HL-60/S4 treated with retinoic acid at 250 ng/mL for 4 days and 3 days (cell line): Measurements from ENCODE around the gene OXNAD1.

Source experiments
- in situ Hi-C: fragments of 300-500 bp; cut with MboI; formaldehyde crosslinking; loops from 2 replicates; pipeline ENCODE4 v1.7.0; 2022; ENCODE audit warnings: low sequenced_read_pairs

Gene OXNAD1

DNA sequence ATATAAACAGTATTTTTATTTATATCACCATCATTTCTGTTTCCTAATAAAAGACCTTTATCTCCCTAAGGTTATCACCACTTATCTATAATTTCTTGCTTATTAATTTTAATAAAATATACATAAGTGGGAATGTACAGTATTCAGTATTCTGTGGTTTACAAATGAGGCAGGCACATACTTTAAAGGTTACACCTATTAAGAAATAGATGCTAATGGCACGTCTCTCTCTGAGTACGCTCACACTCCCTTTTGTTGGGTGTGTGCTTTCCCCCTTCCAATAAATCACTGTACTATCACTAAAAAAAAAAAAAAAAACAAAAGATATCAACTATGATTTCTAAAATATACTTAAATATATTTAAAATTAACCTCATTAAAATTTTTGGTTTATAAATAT lies 8.9 kb downstream of the OXNAD1 start:
- in situ Hi-C loops: no loop called here

DNA sequence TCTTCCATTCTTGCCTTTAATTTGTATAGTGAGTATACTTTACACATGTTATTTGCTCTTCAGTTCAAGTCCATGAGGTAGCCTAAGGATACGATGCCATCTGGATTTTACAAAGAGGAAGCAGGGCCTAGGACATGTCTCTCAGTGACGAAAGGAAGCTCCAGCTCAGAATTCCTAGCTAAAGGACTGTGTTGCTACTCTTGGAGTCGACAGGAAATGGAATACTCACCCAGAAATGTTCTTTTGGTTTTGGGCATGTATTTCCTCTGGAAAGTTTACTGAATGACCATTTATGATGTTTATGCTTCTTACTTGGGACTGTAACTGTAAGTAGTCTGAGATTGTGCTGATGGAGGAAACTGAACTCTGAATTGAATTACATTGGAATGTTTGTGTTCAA lies 12.5 kb downstream of the OXNAD1 start:
- in situ Hi-C loops: no loop called here

DNA sequence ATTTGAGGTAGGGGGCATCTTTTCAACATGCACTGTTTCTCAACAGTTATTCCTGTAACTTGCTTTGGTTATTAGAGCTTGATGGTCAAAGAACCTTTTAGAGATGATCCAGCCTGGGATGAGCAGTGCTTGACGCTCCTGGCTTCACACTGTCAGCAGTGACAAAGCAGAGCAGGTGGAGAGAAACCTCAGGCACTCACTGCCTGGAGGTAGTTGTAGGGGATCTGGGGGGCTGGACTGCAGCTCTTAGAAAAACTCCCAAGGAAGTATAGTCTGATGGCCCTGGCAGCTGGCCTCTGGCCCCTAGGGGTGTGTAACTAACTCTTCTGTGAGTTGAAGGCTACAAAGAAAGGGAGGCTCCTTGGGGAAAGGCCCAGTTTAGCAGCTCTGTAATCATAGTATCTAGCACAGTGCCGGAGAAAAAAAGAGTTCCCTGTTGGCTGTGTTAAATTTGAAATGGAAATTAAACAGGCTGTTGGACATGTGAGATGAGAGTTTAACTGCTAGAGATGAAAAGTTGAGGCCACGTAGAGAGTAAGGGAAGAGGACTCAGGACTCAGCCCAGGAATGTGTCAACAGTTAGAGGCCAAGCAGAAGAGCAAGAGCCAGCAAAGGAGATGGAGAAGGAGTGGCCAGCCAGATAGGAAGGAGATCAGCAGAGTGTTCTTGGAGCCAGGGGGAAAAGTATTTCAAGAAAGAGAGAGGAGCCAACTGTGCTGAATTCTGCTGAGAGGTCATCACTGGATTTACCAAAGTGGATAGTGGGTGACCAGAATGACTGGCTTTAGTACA lies 14.2 kb downstream of the OXNAD1 start:
- in situ Hi-C loops: no loop called here

DNA sequence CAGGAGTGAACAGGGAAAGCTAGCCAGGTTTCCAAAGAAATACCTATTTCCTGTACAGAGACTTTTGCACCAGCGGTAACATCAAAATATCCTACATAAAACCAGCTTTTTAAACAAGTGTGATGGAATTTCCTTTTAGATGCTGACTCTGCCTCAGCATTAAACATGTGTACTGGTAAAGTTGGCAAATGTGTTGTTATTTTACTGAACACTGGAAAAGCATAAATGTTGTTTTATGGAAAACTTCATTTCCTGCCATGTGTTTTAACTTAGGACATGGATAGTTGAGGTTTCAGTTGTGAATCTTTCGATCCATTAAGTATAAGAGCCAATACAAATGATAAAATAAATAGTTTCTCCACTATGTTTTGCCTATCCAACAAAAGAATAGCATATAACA lies 15.7 kb downstream of the OXNAD1 start:
- in situ Hi-C loops: loop anchor here (10.0 kb wide), 1 partner anchor 274 kb away; no protein-coding TSS in a partner anchor

DNA sequence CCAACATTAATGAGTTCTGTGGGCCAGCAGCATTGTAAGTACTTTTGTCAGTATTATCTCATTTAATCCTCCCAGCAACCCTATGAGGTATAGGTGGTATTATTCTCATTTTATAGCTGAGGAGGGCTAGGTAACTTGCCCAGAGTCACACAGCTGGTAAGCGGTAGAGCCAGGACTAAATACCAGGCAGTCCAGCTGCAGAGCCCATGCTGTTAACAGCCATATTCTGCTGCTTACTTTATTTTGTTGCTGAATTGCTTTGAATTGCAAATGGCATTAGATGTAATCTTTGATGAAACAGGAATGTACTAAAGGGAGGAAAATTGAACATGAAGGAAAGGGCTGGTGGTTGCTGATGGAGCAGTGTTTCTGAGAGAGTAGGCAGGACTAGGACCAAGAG lies 19.6 kb downstream of the OXNAD1 start:
- in situ Hi-C loops: loop anchor here (10.0 kb wide), 1 partner anchor 270 kb away; no protein-coding TSS in a partner anchor

DNA sequence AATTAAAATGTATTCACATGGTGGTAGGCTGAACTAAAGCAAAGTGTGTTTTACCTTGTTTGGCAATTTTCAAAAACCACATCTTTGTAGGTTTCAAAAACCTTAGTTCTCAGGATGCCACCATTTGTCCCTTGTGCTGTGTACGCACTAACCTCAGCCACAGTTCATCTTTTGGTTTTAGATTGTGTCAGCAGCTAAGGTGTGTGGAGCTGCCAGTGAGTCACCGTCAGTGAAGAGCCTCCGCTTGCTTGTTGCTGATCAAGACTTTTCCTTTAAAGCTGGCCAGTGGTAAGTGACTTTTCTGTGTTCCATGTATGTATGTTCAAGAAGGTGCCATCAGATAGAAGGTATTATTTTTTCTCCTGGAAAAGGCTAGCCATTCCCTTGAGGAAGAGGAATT lies 21.1 kb downstream of the OXNAD1 start:
- in situ Hi-C loops: loop anchor here (10.0 kb wide), 1 partner anchor 269 kb away; no protein-coding TSS in a partner anchor

DNA sequence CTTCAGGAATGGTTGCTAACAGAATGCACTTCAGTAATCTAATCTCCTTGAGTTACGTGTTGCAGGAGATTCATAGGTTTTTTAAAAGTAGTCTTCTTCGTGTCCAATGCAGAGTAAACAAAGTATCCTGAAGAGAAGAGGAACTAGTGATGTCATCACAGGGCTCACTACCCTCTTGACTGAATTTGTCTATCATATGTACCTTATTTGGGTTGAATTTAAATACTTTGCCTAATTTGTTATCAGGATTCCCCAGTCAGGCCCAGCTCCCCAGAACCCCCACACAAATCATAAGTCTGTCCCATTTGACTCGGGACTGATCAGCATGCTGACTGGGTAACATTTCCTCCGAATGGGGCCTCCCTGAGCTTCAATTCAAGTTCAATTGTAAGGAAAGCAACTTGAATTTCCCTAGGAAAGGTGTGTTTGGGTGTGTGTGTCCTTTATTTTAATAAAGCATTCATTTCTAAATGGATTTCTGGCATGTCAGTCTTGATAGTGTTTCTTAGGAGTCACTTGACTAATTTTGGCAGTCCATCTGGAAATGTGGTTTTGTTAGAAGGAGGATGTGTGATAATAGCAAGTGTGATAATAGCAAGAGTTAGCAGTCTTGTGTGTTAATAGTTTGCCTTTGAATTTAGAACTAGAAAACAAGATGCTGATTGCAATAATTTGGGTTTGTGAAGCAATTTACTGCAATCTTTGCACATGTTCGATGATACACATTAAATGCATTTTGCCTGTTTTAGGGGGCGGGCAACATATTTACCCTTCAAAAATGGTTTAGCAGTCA lies 21.9 kb downstream of the OXNAD1 start:
- in situ Hi-C loops: loop anchor here (10.0 kb wide), 1 partner anchor 268 kb away; no protein-coding TSS in a partner anchor

DNA sequence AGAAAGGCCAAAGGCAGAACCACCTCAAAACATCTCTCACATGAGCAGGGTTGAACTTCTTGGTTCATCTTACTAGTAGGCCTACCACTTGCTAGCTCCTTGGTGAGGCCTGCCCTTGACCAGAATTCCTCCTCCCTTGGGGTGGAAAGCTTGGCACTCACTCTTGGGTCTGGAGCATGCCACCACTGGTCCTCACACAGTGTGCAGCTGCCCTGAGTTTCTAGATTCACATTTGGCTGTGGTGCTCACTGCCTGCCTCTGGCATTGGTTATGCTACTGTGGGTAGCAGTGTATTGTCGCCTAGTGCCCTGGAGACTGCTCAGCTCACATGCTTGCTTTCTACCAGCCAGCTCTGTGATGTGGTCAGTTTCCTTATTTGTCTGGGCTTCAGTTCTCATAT lies 23.7 kb downstream of the OXNAD1 start:
- in situ Hi-C loops: loop anchor here (10.0 kb wide), 1 partner anchor 266 kb away; no protein-coding TSS in a partner anchor

DNA sequence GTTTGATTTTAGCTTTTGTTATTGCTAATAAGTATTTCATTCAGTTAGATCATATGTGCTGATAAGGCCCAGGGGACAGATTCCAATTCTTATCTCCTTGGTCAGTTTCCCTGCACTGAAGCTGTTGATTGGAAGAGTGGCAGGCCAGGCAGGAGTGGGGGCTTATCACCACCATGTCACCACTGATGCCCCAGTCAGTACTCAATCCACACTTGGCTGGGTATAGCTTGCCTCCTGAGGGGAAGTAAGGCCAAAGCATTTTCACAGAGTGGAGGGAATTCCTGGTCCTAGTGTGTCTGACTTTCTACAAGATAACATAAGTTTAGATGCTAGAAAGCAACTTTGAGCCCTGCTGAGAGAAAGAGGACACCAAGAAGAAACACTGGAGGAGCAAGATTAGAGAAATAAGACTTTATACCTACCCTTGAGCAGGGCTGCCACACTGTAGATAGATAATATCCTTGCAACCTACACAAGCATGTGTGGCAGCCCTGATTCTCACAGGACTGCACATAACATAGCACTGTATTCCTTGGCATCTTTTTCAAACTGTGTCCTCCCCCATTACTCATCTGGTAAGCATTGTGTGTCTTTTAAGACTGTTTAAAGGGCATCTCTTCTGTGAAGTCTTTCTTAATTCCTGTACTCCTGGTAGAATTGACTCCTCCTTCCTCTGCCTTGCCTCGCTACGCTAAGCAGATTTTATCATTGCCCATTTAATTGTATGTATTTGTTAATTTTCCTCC lies 24.3 kb downstream of the OXNAD1 start:
- in situ Hi-C loops: loop anchor here (10.0 kb wide), 1 partner anchor 265 kb away; no protein-coding TSS in a partner anchor

DNA sequence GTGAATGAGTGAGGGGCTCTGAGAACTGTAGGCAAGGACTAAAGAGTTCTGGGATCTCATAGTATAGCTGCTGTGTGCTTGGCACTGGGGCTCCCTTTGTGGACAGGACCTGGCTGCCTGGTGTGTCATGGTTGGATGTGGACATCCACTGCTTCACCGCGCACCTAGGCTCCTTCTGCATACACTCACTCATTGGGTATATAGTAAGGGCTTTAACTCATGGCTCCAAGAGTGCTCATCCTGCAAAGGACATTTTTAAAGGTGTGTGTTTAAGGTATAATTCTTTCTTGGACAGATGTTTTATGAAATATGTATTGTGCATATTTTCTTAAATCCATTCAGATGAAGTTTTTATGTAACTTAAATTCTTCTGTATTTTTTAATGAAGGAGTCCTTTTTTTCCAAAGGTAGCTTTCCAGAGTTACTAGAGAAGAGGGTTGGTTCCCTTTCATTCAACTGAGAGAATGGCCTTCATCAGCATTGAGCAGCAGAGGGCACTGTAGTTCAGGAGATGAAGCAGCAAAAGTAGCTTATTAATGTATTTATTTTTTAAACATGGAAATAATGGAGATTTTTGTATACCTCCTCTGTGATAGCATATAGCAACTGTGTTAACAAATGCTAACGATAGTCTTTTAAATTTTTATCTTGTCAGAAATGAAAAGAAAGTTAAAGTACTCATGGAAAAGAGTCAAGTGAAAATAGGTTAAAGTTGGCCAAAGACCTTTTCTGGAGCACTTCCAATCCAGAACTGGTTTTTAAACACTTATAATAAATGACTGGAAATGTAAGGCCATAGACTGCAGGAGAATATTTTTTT lies 25.2 kb downstream of the OXNAD1 start:
- in situ Hi-C loops: no loop called here

DNA sequence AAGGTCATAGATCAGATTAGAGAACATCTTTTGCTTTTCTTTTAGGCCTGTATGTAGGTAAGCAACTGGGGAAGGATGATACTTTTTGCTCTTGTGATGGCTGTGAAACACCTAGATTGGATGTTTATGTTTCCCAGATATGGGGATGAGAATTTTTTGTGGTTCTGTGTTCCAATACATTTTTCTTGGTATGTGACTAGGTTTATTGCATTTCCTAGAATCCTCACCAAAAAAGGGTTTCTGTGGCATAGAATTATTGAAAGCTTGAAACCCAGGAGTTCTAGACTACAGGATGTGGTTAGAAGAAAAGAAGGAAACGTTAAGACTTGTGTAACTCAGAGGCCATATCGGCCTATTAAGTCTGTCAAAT lies 25.8 kb downstream of the OXNAD1 start:
- in situ Hi-C loops: no loop called here

DNA sequence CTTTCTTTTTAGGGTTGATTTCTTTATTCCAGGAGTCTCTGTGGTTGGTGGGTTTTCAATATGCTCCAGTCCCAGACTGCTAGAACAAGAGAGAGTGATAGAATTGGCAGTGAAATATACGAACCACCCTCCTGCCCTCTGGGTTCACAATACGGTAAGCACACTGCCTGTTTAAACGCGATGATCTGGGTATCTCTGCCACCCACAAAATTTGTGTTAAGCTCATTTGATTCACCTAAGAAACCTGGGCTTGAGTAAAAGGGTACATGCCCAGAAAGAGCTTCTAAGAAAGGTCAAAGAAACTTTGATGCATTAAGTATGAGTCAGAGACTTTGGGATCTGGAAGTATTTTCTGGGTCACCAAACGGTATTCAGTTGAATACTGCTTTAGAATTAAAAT lies 29.8 kb downstream of the OXNAD1 start:
- in situ Hi-C loops: no loop called here

DNA sequence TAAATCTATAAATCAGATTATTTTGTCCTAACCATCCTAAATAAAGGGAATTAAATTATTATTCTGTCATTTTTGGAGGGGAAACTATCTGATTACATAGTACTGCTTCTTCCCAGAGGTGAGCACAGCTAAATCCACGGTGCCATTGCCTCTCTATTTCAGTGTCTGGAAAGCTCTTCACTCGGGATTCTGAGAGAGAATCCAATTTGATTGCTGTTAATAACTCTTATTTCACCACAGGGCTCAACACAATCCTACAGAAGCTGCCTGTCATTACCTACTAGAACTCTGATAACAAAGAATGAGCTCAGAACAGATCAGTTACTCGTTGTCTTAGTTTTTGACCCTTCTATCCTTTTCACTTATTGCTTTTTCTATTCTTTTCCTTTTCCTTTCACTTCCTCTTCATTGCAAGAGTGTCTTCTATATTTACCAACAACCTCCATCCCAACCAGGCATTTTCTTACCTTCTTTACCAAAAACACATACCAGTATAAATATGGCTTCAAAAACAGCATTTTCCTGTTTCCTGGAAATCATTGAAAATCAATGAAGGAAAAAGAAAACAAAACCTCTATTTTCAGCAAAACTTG lies 30.4 kb downstream of the OXNAD1 start:
- in situ Hi-C loops: no loop called here

DNA sequence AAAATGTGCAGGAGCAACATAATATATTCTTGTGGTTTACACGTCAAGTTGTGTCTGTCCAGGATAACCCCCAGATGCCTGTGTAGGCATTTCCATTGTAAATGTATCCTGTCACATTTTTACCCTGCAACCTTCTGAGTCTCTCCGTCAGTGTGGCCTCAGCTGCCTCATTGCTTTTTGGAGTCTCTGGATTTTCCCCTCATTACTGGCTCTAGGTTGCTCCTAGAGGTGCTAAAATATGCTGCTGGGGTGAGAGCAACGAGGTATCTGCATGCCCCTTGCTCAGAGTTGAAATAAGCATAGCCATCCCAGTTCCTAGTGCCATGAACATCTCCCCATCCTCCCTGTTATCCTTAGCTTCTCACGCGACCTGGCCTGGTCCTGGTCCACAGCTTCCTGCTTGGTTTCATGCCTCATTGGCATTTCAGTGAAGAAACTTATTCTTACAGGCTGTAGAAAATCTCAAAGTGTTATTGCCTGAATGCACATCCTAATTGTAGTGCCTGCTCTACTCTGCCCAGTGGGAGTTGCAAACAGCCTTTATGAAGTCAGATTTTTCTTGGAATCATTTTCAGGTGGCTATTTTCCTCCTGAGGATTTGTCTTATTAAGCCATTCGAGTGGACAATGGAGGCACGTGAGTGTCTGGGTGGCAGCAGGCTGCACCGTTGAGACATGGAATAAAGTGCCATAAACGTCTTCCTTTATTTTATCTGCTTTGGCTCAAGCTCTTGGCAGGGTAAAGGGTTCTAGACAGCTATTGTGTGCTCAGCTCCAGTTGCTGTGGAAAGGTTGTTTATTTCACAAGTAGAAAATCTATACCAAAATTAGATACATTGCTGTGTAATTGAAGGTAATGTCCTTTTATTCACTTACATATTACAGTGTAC lies 33.2 kb downstream of the OXNAD1 start:
- in situ Hi-C loops: no loop called here

DNA sequence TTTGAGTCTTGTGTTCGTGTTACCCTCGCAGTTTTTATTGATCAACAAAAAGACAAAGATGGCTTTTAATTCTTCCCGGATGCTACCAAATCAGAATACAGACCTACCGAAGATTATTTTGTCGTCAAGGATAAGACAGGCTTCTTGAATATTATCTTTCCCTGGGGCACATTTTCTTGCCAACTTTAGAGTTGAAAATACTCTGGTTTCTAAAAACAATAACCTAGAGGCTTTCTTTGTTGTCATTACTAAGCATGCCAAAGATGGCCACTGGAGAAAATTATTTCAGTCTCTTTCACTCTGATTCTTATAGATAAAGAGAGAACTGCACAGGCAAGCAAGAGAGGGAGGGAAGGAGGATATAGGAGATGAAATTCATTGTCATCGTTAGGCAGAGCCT lies 33.9 kb downstream of the OXNAD1 start:
- in situ Hi-C loops: no loop called here

DNA sequence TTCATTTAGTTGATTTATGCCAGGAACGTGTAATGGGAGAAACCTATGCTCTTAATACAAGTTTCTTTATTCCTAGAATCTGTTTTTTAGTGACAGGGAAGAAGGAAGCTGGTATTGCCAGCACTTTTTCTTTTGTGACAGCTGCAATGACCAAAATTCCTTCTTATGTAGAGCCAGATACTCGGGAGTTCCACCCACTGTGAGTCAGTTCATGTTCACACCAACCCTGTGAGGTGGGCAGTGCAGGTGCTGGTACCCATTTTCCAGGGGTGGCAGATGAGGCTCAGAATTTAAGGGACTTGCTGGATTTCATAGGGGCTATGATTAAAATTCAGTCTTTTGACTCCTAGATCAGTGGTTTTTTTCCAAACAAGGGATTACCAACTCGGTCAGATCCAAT lies 34.7 kb downstream of the OXNAD1 start:
- in situ Hi-C loops: no loop called here

DNA sequence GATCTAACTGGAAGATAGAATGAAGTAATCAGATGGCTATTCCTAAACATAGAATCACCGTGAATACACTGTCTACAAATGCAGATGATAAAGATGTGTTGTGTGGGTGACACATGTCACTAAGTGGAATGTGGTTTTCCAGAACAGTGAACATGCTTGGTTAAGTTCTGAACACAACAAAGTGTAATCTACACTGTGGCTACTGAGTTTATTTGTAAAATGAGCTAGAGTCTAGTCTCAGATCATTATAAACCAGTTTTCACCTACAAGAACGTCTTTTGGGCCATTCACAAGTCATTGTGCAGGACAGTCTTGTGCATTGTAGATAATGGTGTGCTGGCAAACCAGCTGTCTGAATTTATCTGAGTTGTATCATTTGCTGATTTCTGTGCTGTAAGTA lies 35.3 kb downstream of the OXNAD1 start:
- in situ Hi-C loops: no loop called here

DNA sequence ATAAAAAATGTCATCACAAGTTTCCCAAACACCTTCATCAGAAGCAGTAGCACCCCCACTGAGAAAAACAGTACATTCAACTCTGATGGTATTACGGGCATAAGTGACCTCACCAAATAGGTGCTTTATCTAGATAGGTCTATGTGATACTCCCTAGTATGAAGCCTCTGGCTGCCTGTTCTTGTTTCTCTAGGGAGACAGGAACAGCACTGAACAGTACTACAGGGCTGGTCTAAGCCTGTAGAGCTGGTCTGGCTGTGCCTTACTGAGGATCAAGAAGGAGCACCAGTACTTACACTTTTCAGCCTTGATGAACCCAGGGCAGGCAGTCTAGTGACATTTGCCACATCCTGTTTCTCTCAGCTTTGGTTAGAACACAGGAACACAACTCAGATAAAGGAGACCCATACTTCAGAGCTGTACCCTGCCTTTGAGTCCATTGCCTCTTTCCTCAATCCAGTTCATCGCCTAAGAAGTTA lies 35.9 kb downstream of the OXNAD1 start:
- in situ Hi-C loops: no loop called here

DNA sequence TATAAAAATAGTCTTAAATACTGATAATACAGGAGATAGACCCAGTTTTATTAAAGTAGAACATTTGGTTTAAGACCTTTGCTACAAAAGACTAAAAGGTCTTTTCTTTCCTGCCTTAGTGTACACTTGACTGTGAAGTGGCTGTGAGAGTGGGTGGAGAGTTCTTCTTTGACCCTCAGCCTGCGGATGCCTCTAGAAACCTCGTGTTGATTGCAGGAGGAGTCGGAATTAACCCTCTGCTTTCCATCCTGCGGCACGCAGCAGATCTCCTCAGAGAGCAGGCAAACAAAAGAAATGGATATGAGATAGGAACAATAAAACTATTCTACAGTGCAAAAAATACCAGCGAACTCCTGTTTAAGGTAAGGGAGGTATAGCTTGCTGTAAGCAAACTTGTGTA lies 36.5 kb downstream of the OXNAD1 start:
- in situ Hi-C loops: no loop called here
